ENCODE results near the gene IER2. TPM values are rescaled to one million over a fixed set of nuclear protein-coding genes. Genes with fewer than 3 reads are reported as not detected.
A peak's percentile ranks its signal among the peaks of the same experiment; 100 is the strongest.

Gene IER2
- total and polyA plus RNA-seq, 9 of the 15 experiments (the other 6 are each of a cell fraction or from before 2014, with no cell fraction given): 4.5 to 205 (median 23.7) TPM

DNA sequence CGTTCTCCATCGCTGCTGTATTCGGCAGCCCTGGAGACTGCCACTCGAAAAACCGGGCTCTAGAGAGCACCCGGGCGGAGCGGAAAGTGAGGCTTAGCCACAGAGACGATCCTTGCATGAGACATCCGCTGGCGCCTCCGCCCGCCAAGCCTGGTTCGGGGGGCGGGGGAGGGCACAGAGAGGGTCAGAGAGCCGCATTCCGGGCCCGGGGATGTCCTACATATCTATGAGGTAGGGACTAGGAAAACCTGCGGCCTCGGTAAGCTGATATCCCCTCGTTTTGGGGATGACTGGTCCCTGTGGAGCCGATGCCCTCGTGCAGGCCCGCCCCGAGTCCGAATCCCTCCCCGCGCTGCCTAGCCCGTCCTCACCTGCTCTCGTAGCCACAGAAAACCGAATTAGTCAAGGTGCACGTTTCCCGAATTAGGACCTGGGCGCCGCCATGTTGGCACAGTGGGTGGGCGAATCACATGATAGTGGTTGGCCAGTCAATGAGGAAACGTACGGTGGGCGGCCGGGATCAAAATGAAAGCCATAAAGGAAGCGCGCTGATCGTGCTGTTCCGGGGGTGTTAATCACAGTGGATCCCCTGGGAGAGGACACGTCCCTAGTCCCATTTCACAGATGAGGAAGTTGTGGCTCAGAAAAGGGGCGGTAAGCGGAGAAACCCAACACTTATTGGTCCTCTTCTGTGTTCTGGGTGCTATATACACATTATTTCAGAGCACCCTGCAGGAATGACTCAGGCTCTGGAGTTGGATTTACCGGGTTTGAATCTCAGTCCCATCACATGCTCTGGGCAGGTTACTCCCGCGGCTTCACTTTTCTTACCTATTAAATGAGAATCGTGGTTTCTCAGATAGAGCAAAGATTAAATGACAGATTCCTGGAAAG lies 33.7 kb upstream of the IER2 start, which contains the start of gene TRMT1 (continued):
- TF ChIP-seq, protein P1, sequence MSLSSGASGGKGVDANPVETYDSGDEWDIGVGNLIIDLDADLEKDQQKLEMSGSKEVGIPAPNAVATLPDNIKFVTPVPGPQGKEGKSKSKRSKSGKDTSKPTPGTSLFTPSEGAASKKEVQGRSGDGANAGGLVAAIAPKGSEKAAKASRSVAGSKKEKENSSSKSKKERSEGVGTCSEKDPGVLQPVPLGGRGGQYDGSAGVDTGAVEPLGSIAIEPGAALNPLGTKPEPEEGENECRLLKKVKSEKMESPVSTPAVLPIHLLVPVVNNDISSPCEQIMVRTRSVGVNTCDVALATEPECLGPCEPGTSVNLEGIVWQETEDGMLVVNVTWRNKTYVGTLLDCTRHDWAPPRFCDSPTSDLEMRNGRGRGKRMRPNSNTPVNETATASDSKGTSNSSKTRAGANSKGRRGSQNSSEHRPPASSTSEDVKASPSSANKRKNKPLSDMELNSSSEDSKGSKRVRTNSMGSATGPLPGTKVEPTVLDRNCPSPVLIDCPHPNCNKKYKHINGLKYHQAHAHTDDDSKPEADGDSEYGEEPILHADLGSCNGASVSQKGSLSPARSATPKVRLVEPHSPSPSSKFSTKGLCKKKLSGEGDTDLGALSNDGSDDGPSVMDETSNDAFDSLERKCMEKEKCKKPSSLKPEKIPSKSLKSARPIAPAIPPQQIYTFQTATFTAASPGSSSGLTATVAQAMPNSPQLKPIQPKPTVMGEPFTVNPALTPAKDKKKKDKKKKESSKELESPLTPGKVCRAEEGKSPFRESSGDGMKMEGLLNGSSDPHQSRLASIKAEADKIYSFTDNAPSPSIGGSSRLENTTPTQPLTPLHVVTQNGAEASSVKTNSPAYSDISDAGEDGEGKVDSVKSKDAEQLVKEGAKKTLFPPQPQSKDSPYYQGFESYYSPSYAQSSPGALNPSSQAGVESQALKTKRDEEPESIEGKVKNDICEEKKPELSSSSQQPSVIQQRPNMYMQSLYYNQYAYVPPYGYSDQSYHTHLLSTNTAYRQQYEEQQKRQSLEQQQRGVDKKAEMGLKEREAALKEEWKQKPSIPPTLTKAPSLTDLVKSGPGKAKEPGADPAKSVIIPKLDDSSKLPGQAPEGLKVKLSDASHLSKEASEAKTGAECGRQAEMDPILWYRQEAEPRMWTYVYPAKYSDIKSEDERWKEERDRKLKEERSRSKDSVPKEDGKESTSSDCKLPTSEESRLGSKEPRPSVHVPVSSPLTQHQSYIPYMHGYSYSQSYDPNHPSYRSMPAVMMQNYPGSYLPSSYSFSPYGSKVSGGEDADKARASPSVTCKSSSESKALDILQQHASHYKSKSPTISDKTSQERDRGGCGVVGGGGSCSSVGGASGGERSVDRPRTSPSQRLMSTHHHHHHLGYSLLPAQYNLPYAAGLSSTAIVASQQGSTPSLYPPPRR (CRISPR knock-in tag; IDR thresholded peaks at IDR 0.05; ENCODE audit: borderline replicate concordance): no peak
- no peak for TF ChIP-seq KLF10 (CRISPR knock-in tag; IDR thresholded peaks at IDR 0.05)
- no peak for TF ChIP-seq HDGF (IDR thresholded peaks at IDR 0.05)
- TF ChIP-seq, protein P2, sequence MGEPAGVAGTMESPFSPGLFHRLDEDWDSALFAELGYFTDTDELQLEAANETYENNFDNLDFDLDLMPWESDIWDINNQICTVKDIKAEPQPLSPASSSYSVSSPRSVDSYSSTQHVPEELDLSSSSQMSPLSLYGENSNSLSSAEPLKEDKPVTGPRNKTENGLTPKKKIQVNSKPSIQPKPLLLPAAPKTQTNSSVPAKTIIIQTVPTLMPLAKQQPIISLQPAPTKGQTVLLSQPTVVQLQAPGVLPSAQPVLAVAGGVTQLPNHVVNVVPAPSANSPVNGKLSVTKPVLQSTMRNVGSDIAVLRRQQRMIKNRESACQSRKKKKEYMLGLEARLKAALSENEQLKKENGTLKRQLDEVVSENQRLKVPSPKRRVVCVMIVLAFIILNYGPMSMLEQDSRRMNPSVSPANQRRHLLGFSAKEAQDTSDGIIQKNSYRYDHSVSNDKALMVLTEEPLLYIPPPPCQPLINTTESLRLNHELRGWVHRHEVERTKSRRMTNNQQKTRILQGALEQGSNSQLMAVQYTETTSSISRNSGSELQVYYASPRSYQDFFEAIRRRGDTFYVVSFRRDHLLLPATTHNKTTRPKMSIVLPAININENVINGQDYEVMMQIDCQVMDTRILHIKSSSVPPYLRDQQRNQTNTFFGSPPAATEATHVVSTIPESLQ (CRISPR knock-in tag; IDR thresholded peaks at IDR 0.05): no peak; the same call in 1 of the 2 replicates
- TF ChIP-seq, protein P3, sequence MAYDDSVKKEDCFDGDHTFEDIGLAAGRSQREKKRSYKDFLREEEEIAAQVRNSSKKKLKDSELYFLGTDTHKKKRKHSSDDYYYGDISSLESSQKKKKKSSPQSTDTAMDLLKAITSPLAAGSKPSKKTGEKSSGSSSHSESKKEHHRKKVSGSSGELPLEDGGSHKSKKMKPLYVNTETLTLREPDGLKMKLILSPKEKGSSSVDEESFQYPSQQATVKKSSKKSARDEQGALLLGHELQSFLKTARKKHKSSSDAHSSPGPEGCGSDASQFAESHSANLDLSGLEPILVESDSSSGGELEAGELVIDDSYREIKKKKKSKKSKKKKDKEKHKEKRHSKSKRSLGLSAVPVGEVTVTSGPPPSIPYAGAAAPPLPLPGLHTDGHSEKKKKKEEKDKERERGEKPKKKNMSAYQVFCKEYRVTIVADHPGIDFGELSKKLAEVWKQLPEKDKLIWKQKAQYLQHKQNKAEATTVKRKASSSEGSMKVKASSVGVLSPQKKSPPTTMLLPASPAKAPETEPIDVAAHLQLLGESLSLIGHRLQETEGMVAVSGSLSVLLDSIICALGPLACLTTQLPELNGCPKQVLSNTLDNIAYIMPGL (CRISPR knock-in tag; IDR thresholded peaks at IDR 0.05): no peak
- peak; percentile 49 for TF ChIP-seq GABPA (tag; conservative IDR thresholded peaks at IDR 0.05; ENCODE audit: low read depth)
- no peak for TF ChIP-seq ZNF561 (CRISPR knock-in tag; conservative IDR thresholded peaks at IDR 0.05)
- TF ChIP-seq THRAP3 (IDR thresholded peaks at IDR 0.05; ENCODE audit: borderline replicate concordance): no peak
- TF ChIP-seq, protein P4, sequence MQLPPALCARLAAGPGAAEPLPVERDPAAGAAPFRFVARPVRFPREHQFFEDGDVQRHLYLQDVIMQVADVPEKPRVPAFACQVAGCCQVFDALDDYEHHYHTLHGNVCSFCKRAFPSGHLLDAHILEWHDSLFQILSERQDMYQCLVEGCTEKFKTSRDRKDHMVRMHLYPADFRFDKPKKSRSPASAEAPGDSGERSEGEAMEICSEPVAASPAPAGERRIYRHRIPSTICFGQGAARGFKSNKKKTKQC (CRISPR knock-in tag; IDR thresholded peaks at IDR 0.05): no peak
- TF ChIP-seq FOXM1 (IDR thresholded peaks at IDR 0.05; ENCODE audit: low read depth): 0 out of 2 replicates have a peak, but pooled peaks have one; percentile 45
- TF ChIP-seq FOXM1 (CRISPR knock-in tag; IDR thresholded peaks at IDR 0.05; ENCODE audit: low read depth): no peak
- no peak; the same call in 1 of the 2 replicates for TF ChIP-seq ZKSCAN1 (IDR thresholded peaks at IDR 0.05; ENCODE audit: low read depth, low read length)
- TF ChIP-seq, protein P5, sequence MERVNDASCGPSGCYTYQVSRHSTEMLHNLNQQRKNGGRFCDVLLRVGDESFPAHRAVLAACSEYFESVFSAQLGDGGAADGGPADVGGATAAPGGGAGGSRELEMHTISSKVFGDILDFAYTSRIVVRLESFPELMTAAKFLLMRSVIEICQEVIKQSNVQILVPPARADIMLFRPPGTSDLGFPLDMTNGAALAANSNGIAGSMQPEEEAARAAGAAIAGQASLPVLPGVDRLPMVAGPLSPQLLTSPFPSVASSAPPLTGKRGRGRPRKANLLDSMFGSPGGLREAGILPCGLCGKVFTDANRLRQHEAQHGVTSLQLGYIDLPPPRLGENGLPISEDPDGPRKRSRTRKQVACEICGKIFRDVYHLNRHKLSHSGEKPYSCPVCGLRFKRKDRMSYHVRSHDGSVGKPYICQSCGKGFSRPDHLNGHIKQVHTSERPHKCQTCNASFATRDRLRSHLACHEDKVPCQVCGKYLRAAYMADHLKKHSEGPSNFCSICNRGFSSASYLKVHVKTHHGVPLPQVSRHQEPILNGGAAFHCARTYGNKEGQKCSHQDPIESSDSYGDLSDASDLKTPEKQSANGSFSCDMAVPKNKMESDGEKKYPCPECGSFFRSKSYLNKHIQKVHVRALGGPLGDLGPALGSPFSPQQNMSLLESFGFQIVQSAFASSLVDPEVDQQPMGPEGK (CRISPR knock-in tag; IDR thresholded peaks at IDR 0.05; ENCODE audit: borderline replicate concordance): no peak
- no peak for TF ChIP-seq ARID1B (IDR thresholded peaks at IDR 0.05)
- no peak for TF ChIP-seq SREBF2 (CRISPR knock-in tag; IDR thresholded peaks at IDR 0.05)
- no peak for TF ChIP-seq CHCHD3 (CRISPR knock-in tag; IDR thresholded peaks at IDR 0.05)
